Aortic smooth muscle cell (primary cell): ENCODE measurements around the gene NFATC4. TPM values are rescaled to one million over a fixed set of nuclear protein-coding genes. Genes with fewer than 3 reads are reported as not detected.

Experiments used
- total RNA-seq: library from RNA; depleted of rRNA; stranded (reverse); fragments of >200 nt; gene quantifications from 2 replicates; pipeline ENCODE4 v1.2.3, GENCODE V29; 2014

Gene NFATC4
- total RNA-seq, result 32.8 and 34.5 TPM in 2 replicates

GRCh38 chr14:24367514-24368211 lies at the start of gene NFATC4:
NFATC4 (plus strand) TSS chr14:24368184; CDS start chr14:24368341, 157 bp downstream.

GRCh38 chr14:24334431-24335291 lies 33.3 kb upstream of the NFATC4 start, which contains the start of gene ADCY4:
ADCY4 (minus strand) TSS chr14:24335071; CDS start chr14:24334652, 419 bp downstream.

DNA sequence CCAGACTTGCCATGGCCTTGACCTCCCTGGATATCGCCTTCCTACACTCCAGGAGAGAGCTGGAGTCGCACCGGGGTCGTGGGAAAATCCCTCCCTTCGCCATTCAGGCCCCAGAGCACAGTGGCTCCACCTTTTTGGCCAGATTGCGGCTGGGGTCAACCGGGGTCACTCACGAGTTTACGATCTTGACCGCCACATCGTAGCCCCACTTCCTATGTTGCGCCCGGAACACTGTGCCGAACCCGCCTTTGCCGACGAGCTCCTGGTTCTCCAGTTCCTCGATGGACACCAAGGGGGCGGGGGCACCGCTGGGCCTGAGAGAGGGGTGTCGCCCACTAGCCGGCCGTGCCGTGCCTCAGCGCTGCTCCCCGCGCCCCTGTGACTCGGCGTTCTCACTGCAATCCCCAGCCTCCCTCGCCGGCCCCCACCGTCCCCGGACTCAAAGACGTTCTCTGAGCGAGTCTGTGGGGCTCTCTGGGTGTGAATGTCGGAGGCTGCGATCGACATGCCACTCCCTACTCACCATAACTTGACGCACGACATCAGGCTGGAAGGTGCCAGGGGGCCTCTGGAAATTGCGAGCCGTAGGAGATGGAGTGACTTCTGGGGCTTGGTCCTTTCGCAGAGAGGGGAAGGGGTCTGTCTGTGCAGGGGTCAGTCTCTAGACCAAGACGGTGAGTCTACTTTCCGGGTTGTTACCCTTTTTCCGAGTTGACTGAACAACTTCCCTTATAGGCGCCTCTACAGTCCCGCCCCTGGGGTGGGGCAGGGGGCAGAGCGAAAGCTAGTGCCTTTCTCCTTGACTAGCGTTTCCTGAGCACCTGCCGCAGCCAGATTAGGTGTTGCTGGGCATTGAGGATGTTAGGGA lies 28.5 kb upstream of the NFATC4 start, which contains the start of gene RIPK3:
RIPK3 (minus strand) TSS at position 708 of the 868 bp plus-strand sequence; CDS start at position 543, 165 bp downstream.

GRCh38 chr14:24398653-24399446 lies 30.9 kb downstream of the NFATC4 start, which contains the start of gene NYNRIN:
NYNRIN (plus strand) TSS chr14:24399003; CDS start chr14:24399247, 244 bp downstream.

Other genes with a start within 250 kb of the NFATC4 start
- gene FITM1, start 237.5 kb upstream of the NFATC4 start, total RNA-seq, result 0.13 and 0.19 TPM in 2 replicates
- gene PSME1, start 232.0 kb upstream of the NFATC4 start, total RNA-seq, result 97.5 and 122 TPM in 2 replicates
- 19.2 and 29.5 TPM in 2 replicates for gene EMC9, start 226.6 kb upstream of the NFATC4 start, total RNA-seq
- gene PSME2, start 221.6 kb upstream of the NFATC4 start, total RNA-seq, result 114 and 116 TPM in 2 replicates
- 31.8 and 33.7 TPM in 2 replicates for gene RNF31, start 220.7 kb upstream of the NFATC4 start, total RNA-seq
- 102 and 108 TPM in 2 replicates for gene IRF9, start 206.9 kb upstream of the NFATC4 start, total RNA-seq
- 0.66 and 1.4 TPM in 2 replicates for gene REC8, start 196.1 kb upstream of the NFATC4 start, total RNA-seq
- 32.3 and 46.9 TPM in 2 replicates for gene IPO4, start 179.4 kb upstream of the NFATC4 start, total RNA-seq
- gene TM9SF1, start 172.7 kb upstream of the NFATC4 start, total RNA-seq, result 52.8 and 58.4 TPM in 2 replicates
- 0.19 TPM in 1 of 2 replicates, not detected in the other for gene TSSK4, start 162.5 kb upstream of the NFATC4 start, total RNA-seq
- 25.6 and 31.3 TPM in 2 replicates for gene CHMP4A, start 154.7 kb upstream of the NFATC4 start, total RNA-seq
- 17.4 and 21.1 TPM in 2 replicates for gene MDP1, start 152.1 kb upstream of the NFATC4 start, total RNA-seq
- 300 and 324 TPM in 2 replicates for gene NEDD8, start 135.8 kb upstream of the NFATC4 start, total RNA-seq
- 93.1 and 102 TPM in 2 replicates for gene GMPR2, start 135.3 kb upstream of the NFATC4 start, total RNA-seq
- 51.5 and 55.1 TPM in 2 replicates for gene TINF2, start 125.6 kb upstream of the NFATC4 start, total RNA-seq
- gene TGM1, start 105.0 kb upstream of the NFATC4 start, total RNA-seq, result 0.25 and 0.40 TPM in 2 replicates
- 20.0 and 21.7 TPM in 2 replicates for gene RABGGTA, start 96.6 kb upstream of the NFATC4 start, total RNA-seq
- 14.5 and 20.0 TPM in 2 replicates for gene DHRS1, start 68.4 kb upstream of the NFATC4 start, total RNA-seq
- 16.8 and 22.3 TPM in 2 replicates for gene NOP9, start 68.3 kb upstream of the NFATC4 start, total RNA-seq
- gene CIDEB, start 60.2 kb upstream of the NFATC4 start, total RNA-seq, result 0.68 and 1.1 TPM in 2 replicates
- 2.0 and 2.6 TPM in 2 replicates for gene LTB4R2, start 58.0 kb upstream of the NFATC4 start, total RNA-seq
- 0.75 and 1.1 TPM in 2 replicates for gene LTB4R, start 56.7 kb upstream of the NFATC4 start, total RNA-seq
- gene ADCY4, start 33.1 kb upstream of the NFATC4 start, total RNA-seq, result 2.6 and 2.9 TPM in 2 replicates
- gene RIPK3, start 28.2 kb upstream of the NFATC4 start, total RNA-seq, result 0.19 and 0.40 TPM in 2 replicates
- 4.1 and 6.5 TPM in 2 replicates for gene NYNRIN, start 30.8 kb downstream of the NFATC4 start, total RNA-seq
- 3.0 and 4.5 TPM in 2 replicates for gene CBLN3, start 61.5 kb downstream of the NFATC4 start, total RNA-seq
- 48.1 and 48.2 TPM in 2 replicates for gene KHNYN, start 61.8 kb downstream of the NFATC4 start, total RNA-seq
- gene SDR39U1, start 74.6 kb downstream of the NFATC4 start, total RNA-seq, result 10.1 and 15.1 TPM in 2 replicates
- gene CMA1, start 140.1 kb downstream of the NFATC4 start, total RNA-seq, result not detected in 2 replicates
- gene CTSG, start 208.1 kb downstream of the NFATC4 start, total RNA-seq, result not detected in 2 replicates
- not detected in 2 replicates for gene GZMH, start 241.5 kb downstream of the NFATC4 start, total RNA-seq